ENCODE measurements around the gene CNTN5. TPM values are rescaled to one million over a fixed set of nuclear protein-coding genes. Genes with fewer than 3 reads are reported as not detected.

Gene CNTN5
- polyA plus RNA-seq, 1 donor (not counting 4 experiments of a cell fraction or from before 2014, with no cell fraction given), result not detected

- Histone ChIP-seq H3K9ac (ENCODE audit: control insufficient read depth, extremely low read depth, insufficient read depth, low read length) (no peak overlapping the region), H3K36me3 (ENCODE audit: control insufficient read depth in 2 of 2, extremely low read depth in 1 of 2, insufficient read depth in 2 of 2, low read length in 2 of 2) (no peaks in the 10 kb centered on the region), H2AFZ (ENCODE audit: control insufficient read depth, low read length) (no peak overlapping the region), H3K79me2 (ENCODE audit: control insufficient read depth, insufficient read depth, low read length) (no peaks in the 10 kb centered on the region), H3K4me2 (ENCODE audit: control insufficient read depth, extremely low read depth, insufficient read depth, low read depth, low read length) (no peak overlapping the region), H3K9me1 (ENCODE audit: control insufficient read depth, extremely low read depth, insufficient read depth, low read length) (no peaks in the 10 kb centered on the region), H3K4me1 (ENCODE audit: control insufficient read depth, extremely low read depth, insufficient read depth, low read length) (no peaks in the 10 kb centered on the region), H3K9me3 (ENCODE audit: control insufficient read depth, low read depth, low read length) (no peaks in the 10 kb centered on the region), H4K20me1 (ENCODE audit: control insufficient read depth, extremely low read depth, insufficient read depth, low read length) (no peaks in the 10 kb centered on the region), H3K4me3 (ENCODE audit: control insufficient read depth in 2 of 3, extremely low read depth in 1 of 3, insufficient read depth in 2 of 3, low read depth in 1 of 3, low read length in 3 of 3) (no peak overlapping the region), H3K27ac (ENCODE audit: control insufficient read depth, insufficient read depth, low read length) (no peak overlapping the region), H3K27me3 (ENCODE audit: control insufficient read depth, extremely low read depth, insufficient read depth, low read length) (no peaks in the 10 kb centered on the region)
- no peak for DNase-seq (ENCODE audit: low read depth, low spot score)
- dilution Hi-C loops (cut with MboI; ENCODE audit: extremely low pct_ligation_motif_present, low sequenced_read_pairs), result no loop called here
- no peak for FAIRE-seq
- TF ChIP-seq EZH2 (IDR thresholded peaks at IDR 0.05; ENCODE audit: low read length), result no peak
- TF ChIP-seq, protein P1, sequence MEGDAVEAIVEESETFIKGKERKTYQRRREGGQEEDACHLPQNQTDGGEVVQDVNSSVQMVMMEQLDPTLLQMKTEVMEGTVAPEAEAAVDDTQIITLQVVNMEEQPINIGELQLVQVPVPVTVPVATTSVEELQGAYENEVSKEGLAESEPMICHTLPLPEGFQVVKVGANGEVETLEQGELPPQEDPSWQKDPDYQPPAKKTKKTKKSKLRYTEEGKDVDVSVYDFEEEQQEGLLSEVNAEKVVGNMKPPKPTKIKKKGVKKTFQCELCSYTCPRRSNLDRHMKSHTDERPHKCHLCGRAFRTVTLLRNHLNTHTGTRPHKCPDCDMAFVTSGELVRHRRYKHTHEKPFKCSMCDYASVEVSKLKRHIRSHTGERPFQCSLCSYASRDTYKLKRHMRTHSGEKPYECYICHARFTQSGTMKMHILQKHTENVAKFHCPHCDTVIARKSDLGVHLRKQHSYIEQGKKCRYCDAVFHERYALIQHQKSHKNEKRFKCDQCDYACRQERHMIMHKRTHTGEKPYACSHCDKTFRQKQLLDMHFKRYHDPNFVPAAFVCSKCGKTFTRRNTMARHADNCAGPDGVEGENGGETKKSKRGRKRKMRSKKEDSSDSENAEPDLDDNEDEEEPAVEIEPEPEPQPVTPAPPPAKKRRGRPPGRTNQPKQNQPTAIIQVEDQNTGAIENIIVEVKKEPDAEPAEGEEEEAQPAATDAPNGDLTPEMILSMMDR (optimal IDR thresholded peaks at IDR 0.05 in 1 of 3, IDR thresholded peaks at IDR 0.05 in 1 of 3, conservative IDR thresholded peaks at IDR 0.05 in 1 of 3; ENCODE audit: extremely low read depth in 1 of 3, insufficient read depth in 2 of 3, low read length in 3 of 3), result no peak
Measured at GRCh38 chr11:99918761-99919160, 898.0 kb downstream of the CNTN5 start.

GRCh38 chr11:99920956-99921355 is 900.2 kb downstream of the CNTN5 start:
- H4K20me1 ChIP-seq (ENCODE audit: control insufficient read depth, extremely low read depth, insufficient read depth, low read length), result no peaks in the 10 kb centered on the region
- H3K27ac ChIP-seq (ENCODE audit: control insufficient read depth, insufficient read depth, low read length), result no peak overlapping the region
- no peaks in the 10 kb centered on the region for H3K9me3 ChIP-seq (ENCODE audit: control insufficient read depth, low read depth, low read length)
- TF ChIP-seq, protein P1 (optimal IDR thresholded peaks at IDR 0.05 in 1 of 3, IDR thresholded peaks at IDR 0.05 in 1 of 3, conservative IDR thresholded peaks at IDR 0.05 in 1 of 3; ENCODE audit: extremely low read depth in 1 of 3, insufficient read depth in 2 of 3, low read length in 3 of 3), result no peak
- no peak for TF ChIP-seq EZH2 (IDR thresholded peaks at IDR 0.05; ENCODE audit: low read length)
- no peak overlapping the region for H3K4me3 ChIP-seq (ENCODE audit: control insufficient read depth in 2 of 3, extremely low read depth in 1 of 3, insufficient read depth in 2 of 3, low read depth in 1 of 3, low read length in 3 of 3)
- H3K9me1 ChIP-seq (ENCODE audit: control insufficient read depth, extremely low read depth, insufficient read depth, low read length), result no peaks in the 10 kb centered on the region
- no peaks in the 10 kb centered on the region for H3K79me2 ChIP-seq (ENCODE audit: control insufficient read depth, insufficient read depth, low read length)
- H2AFZ ChIP-seq (ENCODE audit: control insufficient read depth, low read length), result no peak overlapping the region
- DNase-seq (ENCODE audit: low read depth, low spot score) (no peak), FAIRE-seq (no peak)
- H3K9ac ChIP-seq (ENCODE audit: control insufficient read depth, extremely low read depth, insufficient read depth, low read length), result no peak overlapping the region
- H3K4me2 ChIP-seq (ENCODE audit: control insufficient read depth, extremely low read depth, insufficient read depth, low read depth, low read length), result no peak overlapping the region
- no peaks in the 10 kb centered on the region for H3K36me3 ChIP-seq (ENCODE audit: control insufficient read depth in 2 of 2, extremely low read depth in 1 of 2, insufficient read depth in 2 of 2, low read length in 2 of 2)
- H3K4me1 ChIP-seq (ENCODE audit: control insufficient read depth, extremely low read depth, insufficient read depth, low read length), result no peaks in the 10 kb centered on the region
- H3K27me3 ChIP-seq (ENCODE audit: control insufficient read depth, extremely low read depth, insufficient read depth, low read length), result no peaks in the 10 kb centered on the region
- dilution Hi-C loops (cut with MboI; ENCODE audit: extremely low pct_ligation_motif_present, low sequenced_read_pairs), result loop anchor here (5.0 kb wide), 1 partner anchor 66 kb away; no protein-coding TSS in a partner anchor
